Smooth muscle cell of the brain vasculature (primary cell): ENCODE measurements around the gene MYLK.
"Not testable (repeated sequence)": the region's sequence is repeated elsewhere in the genome, so short reads cannot be mapped to it uniquely, and the experiment has no call there.

Experiments used
- DNase-seq: peaks from one replicate; pipeline ENCODE4 v3.0.0-alpha.2; 2012; ENCODE audit warnings: low read depth, low spot score

MYLK gene

GRCh38 chr3:123723522-123724168 is 160.5 kb downstream of the MYLK start:
- peak; percentile 64 for DNase-seq

- DNase-seq = no peak
Observed at GRCh38 chr3:123723070-123723469, 161.1 kb downstream of the MYLK start.

- DNase-seq = no peak
Observed at GRCh38 chr3:123722456-123722855, 161.7 kb downstream of the MYLK start.

DNA sequence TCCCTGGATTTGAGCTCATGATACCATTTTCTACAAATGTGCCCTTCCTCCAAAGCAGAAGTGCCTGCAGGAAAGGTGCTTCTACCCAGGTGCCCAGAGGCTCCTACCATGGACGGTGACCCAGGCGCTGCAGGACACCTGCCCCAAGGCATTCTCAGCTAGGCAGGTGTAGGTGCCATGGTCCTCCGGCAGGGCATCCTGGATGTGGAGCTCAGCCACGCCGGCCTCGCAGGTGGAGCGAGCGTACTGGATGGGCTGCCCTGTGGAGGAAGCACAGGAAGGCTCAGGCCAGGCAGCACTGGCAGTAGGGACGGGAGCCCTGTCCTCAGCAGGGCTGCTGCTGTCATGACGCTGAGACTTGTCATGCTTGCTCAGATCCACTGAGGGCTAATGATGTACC is 162.1 kb downstream of the MYLK start:
- no peak for DNase-seq

GRCh38 chr3:123721095-123721689 is 162.9 kb downstream of the MYLK start:
- DNase-seq = not testable (repeated sequence)

- DNase-seq = no peak
Observed at GRCh38 chr3:123720638-123721037, 163.5 kb downstream of the MYLK start.

DNA sequence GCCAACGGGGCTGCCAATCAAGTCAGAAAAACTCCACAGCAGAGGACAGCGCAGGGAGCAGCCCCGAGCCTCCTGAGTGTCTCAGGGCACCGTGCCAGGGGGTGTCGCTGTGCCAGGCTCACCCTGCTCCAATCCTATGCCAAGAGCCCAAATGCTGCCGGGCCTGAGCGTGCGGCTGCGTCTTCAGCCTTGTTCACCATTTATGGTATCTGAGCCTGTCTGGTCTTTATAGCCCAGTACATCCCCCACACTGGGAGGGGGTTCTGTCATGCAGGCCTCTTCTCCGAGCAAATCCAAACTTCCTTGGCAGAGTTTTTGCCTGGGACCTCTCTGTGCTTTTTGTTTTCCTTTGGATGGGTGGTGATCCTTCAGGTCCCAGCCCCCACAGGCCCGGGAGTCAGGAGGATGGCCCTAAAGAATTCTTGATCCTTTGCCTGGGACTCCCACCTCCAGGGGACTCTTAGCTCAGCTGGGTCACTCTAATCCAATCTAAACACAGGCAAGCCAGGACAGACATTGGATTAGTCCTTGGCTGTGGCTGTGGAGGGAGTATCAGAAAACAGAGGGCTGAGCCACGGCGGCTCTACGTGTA is 164.2 kb downstream of the MYLK start:
- DNase-seq = no peak

- DNase-seq = peak; percentile 70
Observed at GRCh38 chr3:123719061-123719756, 164.9 kb downstream of the MYLK start.

DNA sequence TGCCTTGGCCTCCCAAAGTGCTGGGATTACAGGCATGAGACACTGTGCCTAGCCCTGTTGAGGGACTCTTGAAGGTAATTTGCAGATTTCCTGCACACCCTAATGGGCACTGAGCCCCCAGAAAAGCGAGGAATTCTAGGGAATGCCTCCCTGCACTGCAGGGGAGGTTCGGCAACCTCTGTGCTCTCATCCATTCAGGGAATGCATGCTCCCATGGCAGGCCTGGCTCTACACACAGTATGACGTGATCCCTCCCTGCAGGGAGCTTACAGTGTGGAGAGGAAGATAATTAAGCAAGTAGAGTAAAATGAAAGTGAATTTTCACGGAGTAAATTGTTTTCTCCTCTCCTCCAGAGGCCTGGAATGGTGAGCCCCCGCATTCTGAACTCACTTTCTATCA is 166.0 kb downstream of the MYLK start:
- DNase-seq = no peak

DNA sequence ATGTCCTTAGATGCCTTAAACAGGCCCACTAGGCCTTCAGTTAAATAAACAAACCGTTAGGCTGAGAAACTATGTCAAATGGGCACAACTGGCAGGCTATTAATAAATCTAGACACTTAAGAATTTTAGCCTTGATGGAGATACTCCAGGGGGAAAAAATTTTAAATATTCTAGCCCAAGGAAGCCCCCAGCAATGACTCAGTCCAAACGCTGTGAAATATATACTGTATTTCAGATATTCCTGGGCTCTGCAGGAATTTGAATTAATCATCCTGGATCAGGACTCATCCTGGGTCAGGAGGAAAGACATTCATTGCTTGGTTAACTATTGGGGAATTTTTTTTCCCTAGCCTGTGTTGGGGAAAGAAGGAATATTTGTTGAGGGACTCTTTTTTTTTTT is 166.7 kb downstream of the MYLK start:
- not testable (repeated sequence) for DNase-seq

DNA sequence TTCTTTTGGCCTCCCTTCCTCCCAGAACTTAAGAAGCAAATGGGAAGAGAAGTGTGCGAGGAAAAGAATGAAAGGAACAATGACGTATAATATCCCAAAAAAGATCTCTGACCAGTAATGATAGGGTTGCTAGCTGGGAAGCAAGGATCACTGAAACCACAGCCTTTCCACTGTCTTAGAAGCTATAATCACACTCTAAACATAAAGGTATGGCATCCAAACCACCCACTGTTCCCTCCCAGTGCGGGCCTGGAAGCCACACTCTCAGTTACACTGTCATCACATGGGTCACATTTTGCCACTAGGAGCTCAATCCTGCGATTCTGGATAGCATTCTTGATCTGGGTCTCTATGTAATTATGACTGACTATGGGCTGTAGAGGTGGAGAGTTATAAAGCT is 167.7 kb downstream of the MYLK start:
- no peak for DNase-seq

- no peak for DNase-seq
Observed at GRCh38 chr3:123713211-123713610, 170.9 kb downstream of the MYLK start.

DNA sequence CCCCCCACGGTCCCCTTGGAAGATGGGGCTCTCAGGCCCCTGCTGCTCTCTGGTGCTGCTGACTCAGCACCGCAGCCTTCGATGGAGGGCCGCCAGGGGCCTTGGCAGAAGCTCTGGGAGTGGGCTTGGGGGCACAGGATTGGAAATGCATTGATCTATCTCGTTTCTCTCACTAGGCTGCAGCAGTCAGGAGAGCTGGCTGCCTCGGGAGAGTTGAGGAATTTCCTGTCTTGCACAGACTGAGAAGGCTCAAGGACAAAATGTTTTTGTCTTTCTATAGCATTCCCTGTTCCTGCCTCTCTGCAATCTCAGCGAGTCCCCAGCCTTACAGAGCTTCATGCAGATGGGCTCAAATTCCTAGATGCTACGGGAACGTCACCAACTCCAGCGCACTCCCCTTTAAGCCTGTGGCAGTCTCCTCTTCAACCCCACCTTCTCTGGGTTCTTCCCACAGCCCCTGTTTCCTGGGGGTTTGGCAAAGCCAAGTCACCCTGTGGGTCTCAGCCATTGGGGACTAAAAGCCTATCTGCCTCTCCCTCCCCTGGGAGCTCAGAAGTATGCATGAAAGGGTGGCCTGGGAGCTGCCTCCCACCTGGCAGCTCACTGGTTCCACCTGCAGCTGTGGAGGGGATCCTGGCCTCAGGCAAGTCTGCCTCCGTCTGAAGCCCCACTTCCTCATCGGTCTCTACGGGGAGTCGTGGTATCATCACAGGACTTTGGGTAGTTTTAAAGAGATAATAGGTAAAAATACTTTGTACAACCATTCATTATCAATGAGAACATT is 171.9 kb downstream of the MYLK start:
- DNase-seq = no peak

DNA sequence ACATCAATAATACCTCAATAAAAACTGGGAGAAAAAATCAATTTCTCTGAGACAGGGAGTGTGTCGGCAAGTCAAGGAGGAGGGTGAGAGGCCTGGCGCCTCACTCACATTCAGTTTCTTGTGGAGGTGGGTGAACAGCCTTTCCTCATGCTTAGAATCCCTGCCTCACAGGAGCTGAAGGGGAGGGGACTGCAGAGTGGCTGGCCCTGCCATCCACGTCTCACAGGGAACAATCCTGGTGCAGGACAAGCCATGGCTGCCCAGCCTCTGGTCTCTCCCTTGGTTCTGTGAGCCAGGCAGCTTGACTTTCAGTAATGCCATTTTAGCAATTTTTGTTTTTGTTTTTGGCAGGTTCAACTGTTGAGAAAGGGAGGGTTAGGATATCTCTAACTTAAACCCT is 172.8 kb downstream of the MYLK start:
- no peak for DNase-seq

GRCh38 chr3:123708531-123708930 is 175.6 kb downstream of the MYLK start:
- DNase-seq = no peak

DNA sequence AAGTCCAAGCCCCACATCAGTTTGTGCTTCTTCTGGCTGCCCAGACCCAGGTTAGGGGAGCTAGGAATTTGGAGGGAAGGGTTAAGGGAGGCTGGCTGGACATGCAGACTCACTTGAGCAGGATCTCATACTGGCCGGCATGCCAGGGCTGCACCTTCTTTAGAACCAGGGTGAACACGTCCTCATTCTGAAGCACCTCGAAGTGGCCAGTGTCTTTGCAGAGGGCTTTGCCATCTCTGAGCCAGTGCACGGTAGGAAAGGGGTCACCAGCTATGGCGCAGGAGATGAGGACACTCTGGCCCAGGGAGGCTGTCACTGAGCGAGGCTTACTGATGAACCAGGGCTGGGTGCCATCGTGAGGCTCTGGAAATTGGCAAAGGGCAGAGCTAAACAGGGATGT is 176.5 kb downstream of the MYLK start:
- not testable (repeated sequence) for DNase-seq

DNA sequence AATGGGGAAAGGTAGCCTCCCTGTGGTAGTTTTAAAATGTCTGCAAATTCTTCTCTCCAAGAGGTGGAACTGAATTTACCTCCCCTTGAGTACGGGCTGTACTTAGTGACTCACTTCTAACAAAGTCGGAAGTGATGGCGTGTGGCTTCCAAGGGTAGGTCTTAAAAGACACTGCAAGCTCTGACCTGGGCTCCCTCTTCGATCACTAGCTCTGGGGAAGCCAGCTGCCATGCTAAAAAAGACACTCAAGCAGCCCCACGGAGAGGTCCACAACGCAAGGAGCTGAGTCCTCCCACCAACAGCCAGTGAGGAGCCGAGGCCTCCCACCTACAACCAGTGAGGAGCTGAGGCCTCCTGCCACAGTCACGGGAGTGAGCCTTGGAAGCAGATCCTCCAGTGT is 177.3 kb downstream of the MYLK start:
- DNase-seq = no peak

DNA sequence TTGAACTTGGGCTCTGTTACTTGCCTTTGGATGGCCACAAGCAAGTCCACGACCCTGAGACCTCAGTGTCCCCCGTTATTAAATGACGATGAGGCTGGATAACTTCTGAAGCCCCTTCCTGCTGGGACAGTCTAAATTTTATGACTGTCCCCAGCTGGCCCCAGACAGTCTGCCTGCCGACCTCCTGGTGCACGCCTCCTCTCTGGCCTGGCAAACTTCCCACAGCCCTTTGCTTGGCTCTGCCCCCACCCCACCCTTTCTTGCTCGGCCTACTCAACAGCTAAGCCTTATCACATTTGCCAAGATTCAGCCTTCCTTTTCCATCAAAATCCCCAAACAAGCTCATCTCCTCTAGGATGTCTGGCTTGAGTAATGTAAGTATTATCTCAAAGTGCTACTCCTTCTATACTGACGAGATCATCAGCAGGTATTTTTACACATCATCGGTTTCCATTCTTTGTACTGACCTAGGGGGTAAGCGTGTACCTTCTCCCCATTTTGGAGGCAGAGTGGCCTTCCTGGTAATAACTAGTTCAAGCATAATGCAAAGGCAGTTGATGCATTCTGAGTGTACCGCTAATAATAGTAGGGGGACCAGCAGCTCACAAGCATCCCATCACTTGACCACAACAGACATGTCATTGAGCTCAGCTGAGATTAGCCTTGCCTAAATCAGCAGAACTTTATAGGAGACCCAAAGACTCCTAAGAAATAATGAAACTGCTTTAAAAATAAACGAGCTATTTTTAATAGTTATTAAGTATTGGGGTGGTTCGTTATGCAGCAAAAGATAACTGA is 178.4 kb downstream of the MYLK start:
- DNase-seq = no peak

- DNase-seq = not testable (repeated sequence)
Observed at GRCh38 chr3:123703663-123704062, 180.5 kb downstream of the MYLK start.

- DNase-seq = no peak
Observed at GRCh38 chr3:123702720-123703119, 181.4 kb downstream of the MYLK start.

- DNase-seq = not testable (repeated sequence)
Observed at GRCh38 chr3:123702057-123702456, 182.1 kb downstream of the MYLK start.
